NCI-H446 treated with DMSO at 0.1 percent for 48 hours (cell line): Measurements from ENCODE around the gene SORL1-AS1.
A peak's percentile ranks its signal among the peaks of the same experiment; 100 is the strongest.

Experiments
- DNase-seq: peaks from one replicate; lab custom pipeline; 2025; lab: John Stamatoyannopoulos, UW

The SORL1-AS1 gene

GRCh38 chr11:121389651-121390050 is 63.1 kb downstream of the SORL1-AS1 start:
- DNase-seq = peak; percentile 98
